Glutamatergic neuron (in vitro differentiated cells): ENCODE results near the gene SEPTIN5. TPM values are rescaled to one million over a fixed set of nuclear protein-coding genes. Genes with fewer than 3 reads are reported as not detected.

Experiments used
- DNase-seq: peaks from one replicate; pipeline ENCODE4 v3.0.0; 2022
- H3K27ac Mint-ChIP-seq: one replicate; pipeline ENCODE4 v1.8.0; 2020; ENCODE audit warnings: mild to moderate bottlenecking, mixed read lengths, inconsistent platforms; ENCODE audit not compliant: unreplicated experiment
- H3K27me3 Mint-ChIP-seq: one replicate; pipeline ENCODE4 v1.8.0; 2020; ENCODE audit warnings: mild to moderate bottlenecking, moderate library complexity, mixed read lengths, inconsistent platforms; ENCODE audit not compliant: unreplicated experiment
- H3K36me3 Mint-ChIP-seq: one replicate; pipeline ENCODE4 v1.8.0; 2020; ENCODE audit warnings: mild to moderate bottlenecking, mixed read lengths, inconsistent platforms; ENCODE audit not compliant: unreplicated experiment
- H3K4me1 Mint-ChIP-seq: one replicate; pipeline ENCODE4 v1.8.0; 2020; ENCODE audit warnings: mild to moderate bottlenecking, low read depth, mixed read lengths, inconsistent platforms; ENCODE audit not compliant: unreplicated experiment
- H3K4me3 Mint-ChIP-seq: one replicate; pipeline ENCODE4 v1.8.0; 2020; ENCODE audit warnings: mild to moderate bottlenecking, mixed read lengths, inconsistent platforms; ENCODE audit not compliant: unreplicated experiment
- H3K9me3 Mint-ChIP-seq: one replicate; pipeline ENCODE4 v1.8.0; 2020; ENCODE audit warnings: mild to moderate bottlenecking, moderate library complexity, mixed read lengths, inconsistent platforms; ENCODE audit not compliant: unreplicated experiment
- total RNA-seq: library from RNA; stranded (reverse); fragmentation: NEBNext Ultra II Directional; extraction: Animal tissue kit (Norgen Biotek cat#: 25700); gene quantifications from one replicate; pipeline ENCODE4 v1.2.1, GENCODE V29; 2021; ENCODE audit not compliant: unreplicated experiment
- TF ChIP-seq, protein P1 (sequence below): fragments of 200-600 bp; sonication (generic); IDR thresholded peaks from one replicate; pipeline ENCODE4 v1.5.0; 2021; ENCODE audit not compliant: partially characterized antibody, unreplicated experiment

Gene SEPTIN5
- total RNA-seq, 1 donor from 2014 or later: 96.0 TPM

DNA sequence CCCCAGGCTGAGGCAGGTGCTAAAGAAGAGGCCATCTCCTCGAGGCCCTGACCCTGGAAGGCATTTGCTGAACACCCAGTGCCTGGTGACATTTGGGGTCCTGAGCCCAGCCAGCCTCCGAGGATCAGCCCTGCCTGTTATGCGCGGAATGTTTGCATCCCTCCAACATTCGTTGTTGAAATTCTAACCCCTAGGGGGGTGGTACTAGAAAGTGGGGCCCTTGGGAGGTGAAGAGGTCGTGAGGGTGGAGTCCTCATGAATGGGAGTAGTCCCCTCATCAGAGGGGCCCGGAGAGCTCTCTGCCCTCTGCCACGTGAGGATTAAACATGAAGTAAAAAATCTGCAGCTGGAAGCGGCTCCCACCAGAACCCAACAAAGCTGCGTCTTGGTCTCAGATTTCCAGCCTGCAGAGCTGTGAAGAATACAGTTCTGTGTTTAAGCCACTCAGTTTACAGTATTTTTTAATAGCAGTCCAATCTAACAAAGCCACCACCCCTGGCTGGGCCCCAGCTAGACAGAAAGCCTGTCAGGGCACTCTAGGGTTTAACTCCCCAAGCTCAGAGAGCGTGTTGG, 35.3 kb upstream of the SEPTIN5 start:
- Mint-ChIP-seq H3K9me3 (peaks cover 3% of the 10 kb centered on the region), H3K36me3 (no peaks in the 10 kb centered on the region), H3K27ac (no peak overlapping the region), H3K4me3 (no peak overlapping the region), H3K4me1 (peaks cover 8% of the 10 kb centered on the region), H3K27me3 (peaks cover 3% of the 10 kb centered on the region)
- TF ChIP-seq, protein P1, sequence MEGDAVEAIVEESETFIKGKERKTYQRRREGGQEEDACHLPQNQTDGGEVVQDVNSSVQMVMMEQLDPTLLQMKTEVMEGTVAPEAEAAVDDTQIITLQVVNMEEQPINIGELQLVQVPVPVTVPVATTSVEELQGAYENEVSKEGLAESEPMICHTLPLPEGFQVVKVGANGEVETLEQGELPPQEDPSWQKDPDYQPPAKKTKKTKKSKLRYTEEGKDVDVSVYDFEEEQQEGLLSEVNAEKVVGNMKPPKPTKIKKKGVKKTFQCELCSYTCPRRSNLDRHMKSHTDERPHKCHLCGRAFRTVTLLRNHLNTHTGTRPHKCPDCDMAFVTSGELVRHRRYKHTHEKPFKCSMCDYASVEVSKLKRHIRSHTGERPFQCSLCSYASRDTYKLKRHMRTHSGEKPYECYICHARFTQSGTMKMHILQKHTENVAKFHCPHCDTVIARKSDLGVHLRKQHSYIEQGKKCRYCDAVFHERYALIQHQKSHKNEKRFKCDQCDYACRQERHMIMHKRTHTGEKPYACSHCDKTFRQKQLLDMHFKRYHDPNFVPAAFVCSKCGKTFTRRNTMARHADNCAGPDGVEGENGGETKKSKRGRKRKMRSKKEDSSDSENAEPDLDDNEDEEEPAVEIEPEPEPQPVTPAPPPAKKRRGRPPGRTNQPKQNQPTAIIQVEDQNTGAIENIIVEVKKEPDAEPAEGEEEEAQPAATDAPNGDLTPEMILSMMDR: no peak
- no peak for DNase-seq

DNA sequence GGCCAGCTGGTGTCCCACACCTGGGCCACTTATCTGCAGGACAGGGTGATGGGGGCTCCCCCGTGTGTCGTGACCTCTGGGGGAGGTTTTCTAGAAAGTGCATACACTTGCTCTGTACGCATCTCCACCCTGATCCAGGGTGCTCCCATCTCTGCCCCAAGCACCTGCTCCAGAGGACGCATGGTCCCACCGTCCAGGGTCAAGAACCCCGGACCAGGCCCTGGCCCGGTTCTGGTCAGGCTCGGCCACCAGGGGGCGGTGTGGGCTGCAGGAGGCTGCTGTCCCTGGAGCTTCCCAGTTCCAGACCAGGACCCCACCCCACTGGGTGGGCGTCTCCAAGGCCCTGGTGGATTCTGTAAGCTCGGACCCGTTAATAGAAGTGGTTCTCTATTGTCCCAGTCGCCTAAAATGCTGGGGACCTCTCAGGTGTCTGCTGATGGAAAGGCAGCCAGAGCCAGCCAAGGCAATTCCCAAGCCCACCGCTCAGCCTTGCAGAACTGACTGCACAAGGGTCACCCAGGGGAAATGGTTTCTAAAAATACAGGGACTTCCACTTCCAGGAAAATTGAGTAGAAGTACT, 34.7 kb upstream of the SEPTIN5 start:
- Mint-ChIP-seq H3K36me3 (no peaks in the 10 kb centered on the region), H3K4me1 (peaks cover 8% of the 10 kb centered on the region), H3K4me3 (no peak overlapping the region), H3K9me3 (peaks cover 3% of the 10 kb centered on the region), H3K27me3 (peaks cover 3% of the 10 kb centered on the region), H3K27ac (no peak overlapping the region)
- DNase-seq: peak; percentile 49
- TF ChIP-seq, protein P1: peak; percentile 80

DNA sequence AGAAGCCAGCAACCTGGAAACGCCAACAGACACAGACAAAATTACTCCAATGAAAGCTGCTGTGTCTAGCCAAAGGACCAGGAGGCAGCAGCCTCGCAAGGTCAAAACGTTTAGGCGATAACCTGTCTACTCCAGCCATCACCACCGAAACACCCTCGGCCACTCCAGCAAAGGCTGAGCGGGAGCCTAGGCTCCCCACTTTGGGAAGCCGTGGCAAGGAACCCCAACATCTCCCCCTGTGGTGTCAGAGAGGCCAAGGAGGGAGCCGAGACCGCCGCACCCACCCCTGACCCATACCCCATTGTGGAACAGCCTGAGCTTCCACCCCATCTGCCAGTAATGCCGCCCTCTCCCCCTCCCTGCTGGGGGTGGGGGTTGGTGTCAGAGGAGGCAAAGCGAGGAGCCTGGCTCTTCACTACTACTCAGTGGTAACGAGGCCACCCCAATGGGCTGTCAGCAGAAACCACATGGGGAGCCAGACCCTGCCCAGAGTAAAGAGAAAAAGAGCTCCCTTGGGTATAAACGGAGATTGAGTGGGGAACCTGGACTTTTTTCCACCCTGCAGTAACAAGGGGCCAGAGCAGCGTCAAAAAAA, 33.9 kb upstream of the SEPTIN5 start:
- Mint-ChIP-seq H3K36me3 (no peaks in the 10 kb centered on the region), H3K27ac (no peak overlapping the region), H3K4me1 (peaks cover 8% of the 10 kb centered on the region), H3K9me3 (peaks cover 1% of the 10 kb centered on the region), H3K27me3 (peaks cover 3% of the 10 kb centered on the region), H3K4me3 (no peak overlapping the region)
- TF ChIP-seq, protein P1: no peak
- no peak for DNase-seq

DNA sequence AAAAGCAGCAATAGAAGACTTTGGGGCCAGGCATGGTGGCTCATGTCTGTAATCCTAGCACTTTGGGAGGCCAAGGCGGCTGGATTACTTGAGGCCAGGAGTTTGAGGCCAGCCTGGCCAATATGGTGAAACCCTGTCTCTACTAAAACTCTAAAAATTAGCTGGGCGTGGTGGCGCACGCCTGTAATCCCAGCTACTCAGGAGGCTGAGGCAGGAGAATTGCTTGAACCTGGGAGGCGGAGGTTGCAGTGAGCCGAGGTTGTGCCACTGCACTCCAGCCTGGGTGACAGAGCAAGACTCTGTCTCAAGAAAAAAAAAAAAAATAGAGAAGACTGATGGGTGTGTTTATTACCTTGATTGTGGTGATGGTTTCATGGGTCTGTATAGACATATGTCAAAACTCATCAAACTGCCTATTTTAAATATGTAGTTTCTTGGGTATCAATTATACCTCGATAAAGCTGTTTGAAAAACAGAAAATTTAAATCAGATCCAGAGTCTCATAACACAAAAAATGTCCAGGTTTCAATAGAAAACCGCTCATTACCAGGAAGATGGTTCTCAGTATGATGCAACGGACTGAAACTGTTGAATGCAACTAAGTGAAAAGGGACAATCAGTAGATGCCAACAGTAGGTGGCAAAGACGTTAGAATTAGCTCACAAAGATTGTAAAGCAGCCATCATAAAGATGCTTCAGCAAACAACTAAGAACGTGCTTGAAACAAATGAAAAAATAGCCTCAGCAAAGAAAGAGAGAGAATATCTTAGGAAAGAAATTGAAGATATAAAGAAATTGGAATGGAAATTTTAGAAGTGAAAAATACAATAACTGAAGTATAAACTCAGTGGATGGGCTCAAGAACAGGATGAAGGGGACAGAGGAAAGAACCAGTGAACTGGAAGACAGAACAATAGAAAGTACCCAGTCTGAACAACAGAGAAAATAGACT, 33.1 kb upstream of the SEPTIN5 start:
- no peak for DNase-seq
- H3K27me3 Mint-ChIP-seq: peaks cover 3% of the 10 kb centered on the region
- H3K27ac Mint-ChIP-seq: no peak overlapping the region
- peaks cover 8% of the 10 kb centered on the region for H3K4me1 Mint-ChIP-seq
- no peak overlapping the region for H3K4me3 Mint-ChIP-seq
- peaks cover 1% of the 10 kb centered on the region for H3K36me3 Mint-ChIP-seq
- H3K9me3 Mint-ChIP-seq: peaks cover 1% of the 10 kb centered on the region
- TF ChIP-seq, protein P1: no peak
